DOHH2 (cell line): Measurements from ENCODE around the gene IPO7.
"Not testable (repeated sequence)": the region's sequence is repeated elsewhere in the genome, so short reads cannot be mapped to it uniquely, and the experiment has no call there.

Experiments
- EZH2phosphoT487 ChIP-seq: fragments of 200-600 bp; sonication (generic); IDR thresholded peaks from 2 replicates; pipeline ENCODE4 v1.6.1; 2017; ENCODE audit warnings: borderline replicate concordance, mild to moderate bottlenecking, antibody characterized with exemption, low read length, moderate library complexity, mixed read lengths
- TF ChIP-seq, protein P1 (sequence below): fragments of 200-600 bp; sonication (generic); IDR thresholded peaks from one replicate; pipeline ENCODE4 v1.5.1; 2014; ENCODE audit warnings: antibody characterized with exemption, mild to moderate bottlenecking, low read depth, low read length; ENCODE audit not compliant: poor library complexity, severe bottlenecking

DNA sequence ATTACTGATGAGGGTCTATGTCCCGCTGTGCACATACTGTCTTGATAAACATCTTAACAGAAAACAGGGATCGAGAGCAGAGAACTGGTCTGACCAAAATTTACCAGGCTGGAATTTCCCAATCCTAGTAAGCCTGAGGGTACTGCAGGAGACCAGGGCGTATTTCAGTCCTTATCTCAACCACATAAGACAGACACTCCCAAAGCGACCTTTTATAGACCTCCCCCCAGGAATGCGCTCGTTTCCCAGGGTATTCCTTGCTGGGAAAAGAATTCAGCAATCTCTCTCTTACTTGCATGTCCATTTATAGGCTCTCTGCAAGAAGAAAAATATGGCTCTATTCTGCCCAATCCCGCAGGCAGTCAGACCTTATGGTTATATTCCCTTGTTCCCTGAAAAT, 67.6 kb downstream of the IPO7 start:
- TF ChIP-seq, protein P1, sequence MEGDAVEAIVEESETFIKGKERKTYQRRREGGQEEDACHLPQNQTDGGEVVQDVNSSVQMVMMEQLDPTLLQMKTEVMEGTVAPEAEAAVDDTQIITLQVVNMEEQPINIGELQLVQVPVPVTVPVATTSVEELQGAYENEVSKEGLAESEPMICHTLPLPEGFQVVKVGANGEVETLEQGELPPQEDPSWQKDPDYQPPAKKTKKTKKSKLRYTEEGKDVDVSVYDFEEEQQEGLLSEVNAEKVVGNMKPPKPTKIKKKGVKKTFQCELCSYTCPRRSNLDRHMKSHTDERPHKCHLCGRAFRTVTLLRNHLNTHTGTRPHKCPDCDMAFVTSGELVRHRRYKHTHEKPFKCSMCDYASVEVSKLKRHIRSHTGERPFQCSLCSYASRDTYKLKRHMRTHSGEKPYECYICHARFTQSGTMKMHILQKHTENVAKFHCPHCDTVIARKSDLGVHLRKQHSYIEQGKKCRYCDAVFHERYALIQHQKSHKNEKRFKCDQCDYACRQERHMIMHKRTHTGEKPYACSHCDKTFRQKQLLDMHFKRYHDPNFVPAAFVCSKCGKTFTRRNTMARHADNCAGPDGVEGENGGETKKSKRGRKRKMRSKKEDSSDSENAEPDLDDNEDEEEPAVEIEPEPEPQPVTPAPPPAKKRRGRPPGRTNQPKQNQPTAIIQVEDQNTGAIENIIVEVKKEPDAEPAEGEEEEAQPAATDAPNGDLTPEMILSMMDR: not testable (repeated sequence)
- not testable (repeated sequence) for TF ChIP-seq EZH2phosphoT487
